T follicular helper cell (primary cell): ENCODE measurements around the gene GRIA4.

Experiments used
- DNase-seq: peaks from one replicate; pipeline ENCODE4 v3.0.0-alpha.2; 2020; ENCODE audit warnings: low read depth

The GRIA4 gene

GRCh38 chr11:105639527-105639926, 29.7 kb downstream of the GRIA4 start:
- DNase-seq, result no peak

- no peak for DNase-seq
Observed at GRCh38 chr11:105641433-105641832, 31.6 kb downstream of the GRIA4 start.

- no peak for DNase-seq
Observed at GRCh38 chr11:105642870-105643269, 33.0 kb downstream of the GRIA4 start.

GRCh38 chr11:105644839-105645573, 35.1 kb downstream of the GRIA4 start:
- no peak for DNase-seq

- DNase-seq, result no peak
Observed at GRCh38 chr11:105647780-105648179, 37.9 kb downstream of the GRIA4 start.

- DNase-seq, result no peak
Observed at GRCh38 chr11:105648762-105649161, 38.9 kb downstream of the GRIA4 start.

- DNase-seq, result no peak
Observed at GRCh38 chr11:105665281-105665680, 55.4 kb downstream of the GRIA4 start.

- no peak for DNase-seq
Observed at GRCh38 chr11:105667441-105667840, 57.6 kb downstream of the GRIA4 start.

GRCh38 chr11:105670811-105671210, 60.9 kb downstream of the GRIA4 start:
- no peak for DNase-seq

GRCh38 chr11:105673089-105673488, 63.2 kb downstream of the GRIA4 start:
- DNase-seq, result no peak

- no peak for DNase-seq
Observed at GRCh38 chr11:105689631-105690030, 79.8 kb downstream of the GRIA4 start.

- DNase-seq, result no peak
Observed at GRCh38 chr11:105690467-105690866, 80.6 kb downstream of the GRIA4 start.

GRCh38 chr11:105693075-105693759, 83.3 kb downstream of the GRIA4 start:
- no peak for DNase-seq

GRCh38 chr11:105696000-105696399, 86.1 kb downstream of the GRIA4 start:
- no peak for DNase-seq

GRCh38 chr11:105697291-105697690, 87.4 kb downstream of the GRIA4 start:
- DNase-seq, result no peak

GRCh38 chr11:105699203-105699602, 89.3 kb downstream of the GRIA4 start:
- DNase-seq, result no peak

- no peak for DNase-seq
Observed at GRCh38 chr11:105700271-105700670, 90.4 kb downstream of the GRIA4 start.

GRCh38 chr11:105701098-105701497, 91.2 kb downstream of the GRIA4 start:
- DNase-seq, result no peak

GRCh38 chr11:105705786-105706530, 96.1 kb downstream of the GRIA4 start:
- DNase-seq, result no peak

GRCh38 chr11:105713106-105713505, 103.2 kb downstream of the GRIA4 start:
- DNase-seq, result no peak

GRCh38 chr11:105713696-105714095, 103.8 kb downstream of the GRIA4 start:
- DNase-seq, result no peak

- DNase-seq, result no peak
Observed at GRCh38 chr11:105718641-105719040, 108.8 kb downstream of the GRIA4 start.
